HS-27A (cell line): ENCODE data around the gene ADAM8.

ENCODE experiments used
- DNase-seq: peaks from one replicate; pipeline ENCODE4 v3.0.0-alpha.2; 2012; ENCODE audit warnings: low read depth, missing footprints

Gene ADAM8

GRCh38 chr10:133212853-133213494 is 63.7 kb downstream of the ADAM8 start:
- DNase-seq, result no peak
